ENCODE measurements around the gene GFOD2.

DNA sequence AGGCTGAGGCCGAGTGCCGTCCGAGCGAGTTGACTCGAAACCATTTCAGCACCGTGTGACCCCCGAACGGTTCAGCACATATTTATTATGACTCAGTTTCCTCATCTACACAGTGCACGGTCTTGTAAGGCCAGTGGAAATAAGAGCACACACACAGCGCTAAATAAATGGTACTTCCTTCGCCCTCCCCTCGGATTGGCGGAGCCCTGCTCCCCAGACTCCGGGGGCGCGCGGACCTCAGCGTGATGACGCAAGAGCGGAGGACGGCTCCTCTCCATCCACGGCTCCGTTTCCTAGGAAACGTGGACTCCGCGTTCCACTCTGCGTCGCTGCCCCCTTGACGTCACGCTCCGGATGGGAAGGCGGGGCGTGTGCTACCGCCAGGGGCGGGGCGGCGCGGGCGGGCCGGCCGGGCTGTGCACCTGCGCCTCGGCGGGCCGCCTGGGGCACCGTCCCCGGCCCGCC, 58.5 kb downstream of the GFOD2 start, which contains the start of gene PARD6A:
- TF ChIP-seq CTCF (IDR thresholded peaks at IDR 0.05) (no peak), POLR2A (IDR thresholded peaks at IDR 0.05) (no peak), POLR2AphosphoS5 (IDR thresholded peaks at IDR 0.05; ENCODE audit: insufficient read depth in 1 of 2, low read depth in 1 of 2) (peak in 1 of 2 donors; percentile 95)

Measured in vagina (tissue), 2 donors.